IMR-90 (cell line): ENCODE results near the gene ZNF385B. TPM values are rescaled to one million over a fixed set of nuclear protein-coding genes. Genes with fewer than 3 reads are reported as not detected.
A peak's percentile ranks its signal among the peaks of the same experiment; 100 is the strongest.

Experiments
- ATAC-seq: fragments of 200-7000 bp; cut with Tn5 transposase; 2 replicates; pipeline ENCODE4 v1.9.1; 2020; ENCODE audit warnings: low read depth, mild to moderate bottlenecking, moderate library complexity
- BruUV-seq: library from RNA; stranded (reverse); fragments of 400-500 nt; replicated peaks from 2 replicates; lab custom pipeline; 2021; lab: Mats Ljungman, UMichigan
- CTCF ChIA-PET: fragments of 300-600 bp; formaldehyde crosslinking; extraction: SDS; loops from one replicate; lab custom pipeline; 2021; ENCODE audit warnings: antibody characterized with exemption; lab: Yijun Ruan, JAX
- POLR2A ChIA-PET: fragments of 300-600 bp; sonication (Branson Sonifier 250); formaldehyde crosslinking; loops from one replicate; lab custom pipeline; 2022; ENCODE audit warnings: antibody characterized with exemption; ENCODE audit not compliant: unreplicated experiment; lab: Charles Lee
- DNase-seq: peaks from one replicate; pipeline ENCODE4 v3.0.0; 2013
- H2AFZ ChIP-seq: replicated peaks from 2 replicates; pipeline ENCODE3; 2013; ENCODE audit warnings: low read length, mild to moderate bottlenecking; ENCODE audit not compliant: poor library complexity
- H2AK5ac ChIP-seq: 2 replicates; pipeline ENCODE4 v1.6.1; 2013; ENCODE audit warnings: low read depth, low read length, inconsistent platforms
- H2AK9ac ChIP-seq: replicated peaks from 2 replicates; pipeline ENCODE3; 2013; ENCODE audit warnings: mild to moderate bottlenecking, low read depth, low read length, moderate library complexity; ENCODE audit not compliant: poor library complexity
- H2BK120ac ChIP-seq: 2 replicates; pipeline ENCODE4 v1.6.1; 2013; ENCODE audit warnings: low read depth, low read length, inconsistent platforms
- H2BK15ac ChIP-seq: 3 replicates; pipeline ENCODE4 v1.6.1; 2013; ENCODE audit warnings: low read depth, low read length, inconsistent platforms
- H2BK20ac ChIP-seq: 2 replicates; pipeline ENCODE4 v1.6.1; 2013; ENCODE audit warnings: low read depth, mild to moderate bottlenecking, inconsistent platforms, low read length, moderate library complexity
- H2BK5ac ChIP-seq: 2 replicates; pipeline ENCODE4 v1.6.1; 2013; ENCODE audit warnings: mild to moderate bottlenecking, low read depth, low read length, inconsistent platforms; ENCODE audit not compliant: poor library complexity, severe bottlenecking
- H3K14ac ChIP-seq: replicated peaks from 2 replicates; pipeline ENCODE4 v1.6.1; 2013; ENCODE audit warnings: low read depth, low read length, inconsistent platforms
- H3K18ac ChIP-seq: 2 replicates; pipeline ENCODE4 v1.6.1; 2013; ENCODE audit warnings: low read depth, low read length, control low read depth
- H3K23ac ChIP-seq: 2 replicates; pipeline ENCODE4 v1.6.1; 2013; ENCODE audit warnings: low read depth, low read length, inconsistent platforms
- H3K27ac ChIP-seq: 2 replicates; pipeline ENCODE4 v1.5.1; 2013; ENCODE audit warnings: mild to moderate bottlenecking, control low read depth, low read length; ENCODE audit not compliant: insufficient read depth
- H3K27me3 ChIP-seq: 2 replicates; pipeline ENCODE4 v1.6.1; 2013; ENCODE audit warnings: low read length; ENCODE audit not compliant: control insufficient read depth, insufficient read depth
- H3K36me3 ChIP-seq: 2 replicates; pipeline ENCODE4 v1.6.1; 2013; ENCODE audit warnings: low read length, mixed read lengths; ENCODE audit not compliant: control insufficient read depth, insufficient read depth
- H3K4ac ChIP-seq: 2 replicates; pipeline ENCODE4 v1.6.1; 2013; ENCODE audit warnings: low read depth, low read length, inconsistent platforms
- H3K4me1 ChIP-seq: 2 replicates; pipeline ENCODE4 v1.6.1; 2013; ENCODE audit warnings: low read length, mixed read lengths; ENCODE audit not compliant: control insufficient read depth, insufficient read depth
- H3K4me2 ChIP-seq: 2 replicates; pipeline ENCODE4 v1.6.1; 2013; ENCODE audit warnings: low read depth, mild to moderate bottlenecking, control low read depth, low read length, moderate library complexity
- H3K4me3 ChIP-seq: 2 replicates; pipeline ENCODE4 v1.5.1; 2013; ENCODE audit warnings: low read depth, mild to moderate bottlenecking, control low read depth, low read length, moderate library complexity; ENCODE audit not compliant: insufficient read depth
- H3K56ac ChIP-seq: 2 replicates; pipeline ENCODE4 v1.6.1; 2013; ENCODE audit warnings: low read length, inconsistent platforms; ENCODE audit not compliant: insufficient read depth; ENCODE audit errors: extremely low read depth
- H3K79me1 ChIP-seq, 2 experiments: 2 replicates each; pipeline ENCODE4 v1.6.1; 2013; ENCODE audit warnings: low read length in 2 of 2, inconsistent platforms in 1 of 2, low read depth in 1 of 2
- H3K9ac ChIP-seq: 2 replicates; pipeline ENCODE4 v1.6.1; 2013; ENCODE audit warnings: low read depth, low read length, control low read depth
- H3K9me1 ChIP-seq: 2 replicates; pipeline ENCODE4 v1.6.1; 2013; ENCODE audit warnings: low read length, inconsistent platforms; ENCODE audit not compliant: insufficient read depth
- H3K9me3 ChIP-seq: 2 replicates; pipeline ENCODE4 v1.6.1; 2013; ENCODE audit warnings: low read length; ENCODE audit not compliant: control insufficient read depth, insufficient read depth
- H4K20me1 ChIP-seq: 2 replicates; pipeline ENCODE4 v1.6.1; 2013; ENCODE audit warnings: low read length, inconsistent platforms; ENCODE audit not compliant: insufficient read depth
- H4K5ac ChIP-seq: 2 replicates; pipeline ENCODE4 v1.6.1; 2013; ENCODE audit warnings: mild to moderate bottlenecking, low read depth, low read length, control low read depth
- H4K8ac ChIP-seq, 2 experiments: 2 replicates each; pipeline ENCODE4 v1.6.1; 2013; ENCODE audit warnings: low read depth in 2 of 2, low read length in 2 of 2, control low read depth in 1 of 2, inconsistent platforms in 1 of 2
- H4K91ac ChIP-seq: 2 replicates; pipeline ENCODE4 v1.6.1; 2013; ENCODE audit warnings: low read depth, low read length, inconsistent platforms; ENCODE audit not compliant: insufficient read depth
- BHLHE40 ChIP-seq: fragments of 150-350 bp; IDR thresholded peaks from 2 replicates; pipeline ENCODE4 v1.6.1; 2016; ENCODE audit warnings: mild to moderate bottlenecking, low read depth, low read length
- CEBPB ChIP-seq: IDR thresholded peaks from 2 replicates; pipeline ENCODE4 v1.6.1; 2012; ENCODE audit warnings: low read depth, low read length, improper control_type of control experiment
- CHD1 ChIP-seq: IDR thresholded peaks from 2 replicates; pipeline ENCODE4 v1.6.1; 2012; ENCODE audit warnings: low read depth, low read length, improper control_type of control experiment
- CTCF ChIP-seq: conservative IDR thresholded peaks from 2 replicates; pipeline ENCODE4 v1.5.1; 2012; ENCODE audit warnings: mild to moderate bottlenecking, low read depth, low read length, improper control_type of control experiment
- FOS ChIP-seq: fragments of 150-350 bp; IDR thresholded peaks from 2 replicates; pipeline ENCODE4 v1.6.1; 2016; ENCODE audit warnings: low read depth, low read length
- MAZ ChIP-seq: IDR thresholded peaks from 2 replicates; pipeline ENCODE4 v1.6.1; 2012; ENCODE audit warnings: low read depth, mild to moderate bottlenecking, low read length, improper control_type of control experiment, moderate library complexity, borderline replicate concordance
- MXI1 ChIP-seq: IDR thresholded peaks from 2 replicates; pipeline ENCODE4 v1.6.1; 2012; ENCODE audit warnings: low read depth, mild to moderate bottlenecking, low read length, moderate library complexity, borderline replicate concordance
- POLR2A ChIP-seq: IDR thresholded peaks from 2 replicates; pipeline ENCODE4 v1.6.1; 2012; ENCODE audit warnings: mild to moderate bottlenecking, low read depth, low read length
- RAD21 ChIP-seq: IDR thresholded peaks from 2 replicates; pipeline ENCODE4 v1.6.1; 2012; ENCODE audit warnings: low read length, improper control_type of control experiment
- RCOR1 ChIP-seq: IDR thresholded peaks from 2 replicates; pipeline ENCODE4 v1.6.1; 2012; ENCODE audit warnings: mild to moderate bottlenecking, low read length, improper control_type of control experiment; ENCODE audit not compliant: insufficient replicate concordance
- RFX5 ChIP-seq: IDR thresholded peaks from 2 replicates; pipeline ENCODE4 v1.8.0; 2012; ENCODE audit warnings: low read depth, mild to moderate bottlenecking, low read length, moderate library complexity
- SMC3 ChIP-seq: fragments of 150-350 bp; IDR thresholded peaks from 2 replicates; pipeline ENCODE4 v1.6.1; 2016; ENCODE audit warnings: low read depth, mild to moderate bottlenecking, antibody characterized with exemption, low read length, moderate library complexity
- WGBS, 2 experiments: methylation state at CpG; one replicate each; pipeline versions ENCODE4 v1.1.5 to v1.1.7; 2013; ENCODE audit warnings: missing lambda C conversion rate in 2 of 2; ENCODE audit not compliant: insufficient read length in 1 of 2; ENCODE audit errors: extremely low coverage in 2 of 2; 5-methylcytosine and 5-hydroxymethylcytosine counted together
- dilution Hi-C: fragments of 300-500 bp; cut with HindIII; formaldehyde crosslinking; loops from one replicate; pipeline ENCODE4 v1.14.3; 2018; ENCODE audit warnings: low sequenced_read_pairs; ENCODE audit not compliant: unreplicated experiment
- in situ Hi-C: fragments of 300-500 bp; cut with MboI; formaldehyde crosslinking; loops from 3 replicates; pipeline ENCODE4 v1.14.3; 2019; ENCODE audit warnings: low sequenced_read_pairs, inconsistent platforms, mixed read lengths
- intact Hi-C: fragments of 100-400 bp; cut with micrococcal nuclease; formaldehyde crosslinking; loops from 2 replicates; pipeline ENCODE4 v1.10.0; 2022
- polyA plus RNA-seq, 3 experiments: library from polyadenylated mRNA; depleted of rRNA; stranded (reverse); fragments of >200 nt; gene quantifications; 2 replicates each; pipeline ENCODE4 v1.2.3, GENCODE V29; 2012; ENCODE audit warnings: low replicate concordance in 1 of 3
- total RNA-seq: library from RNA; depleted of rRNA; stranded (reverse); fragments of >200 nt; gene quantifications from 2 replicates; pipeline ENCODE4 v1.2.3, GENCODE V29; 2012
- TF ChIP-seq, protein P1 (sequence below): fragments of 150-350 bp; IDR thresholded peaks from 2 replicates; pipeline ENCODE4 v1.6.1; 2016; ENCODE audit warnings: low read depth, mild to moderate bottlenecking, low read length, moderate library complexity, borderline replicate concordance
- TF ChIP-seq, protein P2 (sequence below): fragments of 150-350 bp; IDR thresholded peaks from 2 replicates; pipeline ENCODE4 v1.6.1; 2017; ENCODE audit warnings: mild to moderate bottlenecking, antibody characterized with exemption, low read length, low read depth

ZNF385B gene
- total and polyA plus RNA-seq, 2 of the 4 experiments (the other 2 are of a cell fraction) = not detected

- H2BK20ac ChIP-seq = peak overlapping the region; percentile 22; the same call in 1 of the 2 replicates
- H2AK9ac ChIP-seq = no peak overlapping the region
- ChIA-PET POLR2A (no interaction called here), CTCF (interaction anchor here (0.6 to 1.1 kb wide), 7 partner anchors 10 to 1062 kb away, joined by 3 to 7 read pairs (median 3); no protein-coding TSS in a partner anchor)
- no peak overlapping the region for H2AK5ac ChIP-seq
- ATAC-seq (no peak), DNase-seq (no peak)
- H3K18ac ChIP-seq = no peak overlapping the region
- H3K9ac ChIP-seq = no peak overlapping the region
- intact Hi-C loops = no loop called here
- H4K20me1 ChIP-seq = no peaks in the 10 kb centered on the region
- no peaks in the 10 kb centered on the region for H3K27me3 ChIP-seq
- H3K9me3 ChIP-seq = no peaks in the 10 kb centered on the region
- H4K91ac ChIP-seq = no peak overlapping the region
- no peaks in the 10 kb centered on the region for H3K79me1 ChIP-seq
- 0 out of 2 replicates have a peak overlapping the region, but pooled peaks have one; percentile 0 for H3K14ac ChIP-seq
- peaks cover 3% of the 10 kb centered on the region for H3K4me1 ChIP-seq
- H3K23ac ChIP-seq = no peak overlapping the region; the same call in 1 of the 2 replicates
- no peak overlapping the region for H2AFZ ChIP-seq
- H3K4me3 ChIP-seq = no peak overlapping the region
- WGBS, 2 experiments = no CpG with 5 or more reads among the region's 2 CpGs
- H3K4ac ChIP-seq = no peak overlapping the region
- H3K56ac ChIP-seq = no peak overlapping the region
- no peak overlapping the region; the same call in 2 of the 3 replicates for H2BK15ac ChIP-seq
- no TSS peak for BruUV-seq
- no peak overlapping the region for H3K27ac ChIP-seq
- H3K36me3 ChIP-seq = no peaks in the 10 kb centered on the region
- in situ Hi-C loops = no loop called here
- dilution Hi-C loops = no loop called here
- H2BK120ac ChIP-seq = peak overlapping the region; percentile 8; the same call in 1 of the 2 replicates
- peak overlapping the region; percentile 35 for H2BK5ac ChIP-seq
- H4K8ac ChIP-seq = no peak overlapping the region
- no peak overlapping the region for H4K5ac ChIP-seq
- no peak overlapping the region for H3K4me2 ChIP-seq
- H3K9me1 ChIP-seq = no peaks in the 10 kb centered on the region
- TF ChIP-seq RFX5 (no peak), BHLHE40 (no peak), RAD21 (no peak), POLR2A (no peak), CTCF (no peak), CEBPB (no peak), MAZ (no peak), FOS (no peak), RCOR1 (no peak), SMC3 (no peak), CHD1 (no peak), MXI1 (no peak)
- TF ChIP-seq, protein P1, sequence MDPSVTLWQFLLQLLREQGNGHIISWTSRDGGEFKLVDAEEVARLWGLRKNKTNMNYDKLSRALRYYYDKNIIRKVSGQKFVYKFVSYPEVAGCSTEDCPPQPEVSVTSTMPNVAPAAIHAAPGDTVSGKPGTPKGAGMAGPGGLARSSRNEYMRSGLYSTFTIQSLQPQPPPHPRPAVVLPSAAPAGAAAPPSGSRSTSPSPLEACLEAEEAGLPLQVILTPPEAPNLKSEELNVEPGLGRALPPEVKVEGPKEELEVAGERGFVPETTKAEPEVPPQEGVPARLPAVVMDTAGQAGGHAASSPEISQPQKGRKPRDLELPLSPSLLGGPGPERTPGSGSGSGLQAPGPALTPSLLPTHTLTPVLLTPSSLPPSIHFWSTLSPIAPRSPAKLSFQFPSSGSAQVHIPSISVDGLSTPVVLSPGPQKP = no peak
- TF ChIP-seq, protein P2, sequence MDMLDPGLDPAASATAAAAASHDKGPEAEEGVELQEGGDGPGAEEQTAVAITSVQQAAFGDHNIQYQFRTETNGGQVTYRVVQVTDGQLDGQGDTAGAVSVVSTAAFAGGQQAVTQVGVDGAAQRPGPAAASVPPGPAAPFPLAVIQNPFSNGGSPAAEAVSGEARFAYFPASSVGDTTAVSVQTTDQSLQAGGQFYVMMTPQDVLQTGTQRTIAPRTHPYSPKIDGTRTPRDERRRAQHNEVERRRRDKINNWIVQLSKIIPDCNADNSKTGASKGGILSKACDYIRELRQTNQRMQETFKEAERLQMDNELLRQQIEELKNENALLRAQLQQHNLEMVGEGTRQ = no peak
Measured at GRCh38 chr2:179594268-179595112, 266.9 kb downstream of the ZNF385B start.
